AG20443 (cell line): ENCODE measurements around the gene NRXN3.
"Not testable (repeated sequence)": the region's sequence is repeated elsewhere in the genome, so short reads cannot be mapped to it uniquely, and the experiment has no call there.

Experiments
- DNase-seq: peaks from one replicate; pipeline ENCODE4 v3.0.0; 2012; ENCODE audit warnings: low spot score, mixed read lengths

The NRXN3 gene

GRCh38 chr14:78487573-78487972 lies 317.4 kb downstream of the NRXN3 start:
- not testable (repeated sequence) for DNase-seq

- DNase-seq, result no peak
Observed at GRCh38 chr14:78488938-78489337, 318.8 kb downstream of the NRXN3 start.

DNA sequence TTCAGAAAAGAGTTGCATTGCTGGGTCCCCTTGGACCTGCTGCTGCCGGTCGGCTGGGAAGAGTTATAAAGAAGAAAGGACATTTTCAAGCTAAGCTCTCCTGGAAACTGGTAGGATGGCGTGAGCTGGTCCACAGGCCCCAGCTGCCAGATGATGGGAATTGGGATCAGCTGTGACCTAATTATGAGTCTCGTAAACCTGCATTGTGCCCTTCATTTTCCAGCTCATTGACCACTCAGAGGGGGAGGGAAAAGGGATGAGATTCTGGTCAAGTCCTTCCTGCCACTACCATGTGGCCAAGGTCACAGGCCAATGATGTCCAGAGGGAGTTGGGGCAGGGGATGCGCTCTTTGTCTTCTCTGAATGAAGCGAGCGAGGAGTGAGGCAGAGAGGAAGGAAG lies 320.9 kb downstream of the NRXN3 start:
- no peak for DNase-seq

DNA sequence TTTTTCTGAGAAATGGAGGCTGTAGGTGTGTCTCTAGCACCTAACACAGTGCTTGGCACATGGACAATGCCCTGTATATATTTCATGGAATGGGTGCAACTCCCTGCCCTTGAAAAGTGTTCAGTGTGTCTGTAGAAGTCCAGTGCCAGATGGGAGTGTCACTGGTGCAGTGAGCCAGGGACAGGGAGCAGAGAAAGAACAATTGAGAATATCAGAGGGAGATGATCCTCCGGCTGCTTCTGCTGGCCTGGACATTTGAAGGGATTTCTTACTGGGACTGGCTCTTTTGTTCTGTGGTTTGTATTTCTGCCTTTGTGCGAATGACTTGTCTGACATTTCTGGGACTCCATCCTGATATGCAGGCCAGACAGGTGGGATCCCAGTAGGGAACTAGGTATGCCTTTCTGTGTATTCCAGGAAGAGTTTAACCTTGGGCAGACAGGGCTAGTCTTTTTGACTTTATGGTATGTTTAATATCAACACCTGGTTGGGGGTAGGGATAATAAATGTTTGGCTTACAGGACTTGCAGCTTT lies 328.0 kb downstream of the NRXN3 start:
- no peak for DNase-seq

- no peak for DNase-seq
Observed at GRCh38 chr14:78501909-78502308, 331.7 kb downstream of the NRXN3 start.

GRCh38 chr14:78508023-78508422 lies 337.9 kb downstream of the NRXN3 start:
- no peak for DNase-seq

- no peak for DNase-seq
Observed at GRCh38 chr14:78509516-78509915, 339.3 kb downstream of the NRXN3 start.

DNA sequence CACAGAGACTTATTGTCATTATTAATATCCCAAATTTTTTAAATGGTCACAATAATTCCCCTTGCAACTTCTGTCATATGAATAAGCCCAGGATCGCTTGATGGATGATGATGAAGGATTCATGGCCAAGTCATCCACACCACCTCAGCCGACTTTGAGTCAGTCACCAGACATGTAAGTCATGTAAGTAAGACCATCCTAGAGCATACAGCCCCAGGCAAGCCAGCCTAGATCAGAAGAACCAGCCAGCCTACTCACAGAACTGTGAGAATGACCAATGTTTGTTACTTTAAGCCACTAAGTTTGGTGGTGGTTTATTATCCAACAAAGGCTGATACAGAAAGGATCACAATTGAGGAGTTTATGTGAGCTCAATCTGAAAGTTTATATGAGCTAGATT lies 341.8 kb downstream of the NRXN3 start:
- no peak for DNase-seq

DNA sequence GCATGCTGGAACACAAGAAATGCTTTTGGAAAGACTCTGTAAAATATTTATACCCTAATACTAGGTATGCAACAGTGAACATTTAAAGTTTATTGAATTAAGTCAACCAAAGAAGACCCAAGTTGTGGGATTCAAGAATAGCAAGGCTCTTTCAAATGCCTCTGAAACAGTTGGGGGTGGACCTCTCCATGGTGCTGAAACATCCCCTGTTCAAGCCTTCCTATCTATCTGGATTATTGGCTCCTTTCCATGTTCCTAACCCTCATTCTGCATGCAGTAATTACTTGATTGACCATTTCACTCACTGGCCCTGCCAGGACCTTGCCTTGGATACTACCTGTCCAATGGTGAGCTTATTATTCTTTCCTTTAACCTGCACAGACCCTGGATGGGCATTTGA lies 349.7 kb downstream of the NRXN3 start:
- DNase-seq, result peak; percentile 8

- DNase-seq, result no peak
Observed at GRCh38 chr14:78524196-78524595, 354.0 kb downstream of the NRXN3 start.

- no peak for DNase-seq
Observed at GRCh38 chr14:78524766-78525165, 354.6 kb downstream of the NRXN3 start.

GRCh38 chr14:78530078-78530477 lies 359.9 kb downstream of the NRXN3 start:
- peak; percentile 13 for DNase-seq

DNA sequence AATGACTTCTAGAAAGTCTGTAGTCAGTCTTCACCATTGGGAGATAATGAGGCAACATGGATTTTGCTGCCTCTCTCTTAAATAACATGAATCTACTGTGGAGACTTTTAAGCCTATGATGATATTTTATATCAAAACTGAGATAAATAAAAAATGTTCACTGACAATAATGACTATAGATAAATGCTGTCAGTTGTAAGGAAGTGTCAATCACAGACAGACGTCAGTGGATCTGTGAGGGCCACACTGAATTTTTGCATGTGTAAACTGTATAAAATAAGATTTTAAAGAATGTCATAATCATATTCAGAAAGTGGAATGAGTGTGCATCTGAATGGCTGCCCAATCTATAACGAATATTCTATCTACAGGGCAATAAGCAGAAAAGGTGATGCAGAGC lies 364.0 kb downstream of the NRXN3 start:
- DNase-seq, result no peak

GRCh38 chr14:78535041-78535440 lies 364.9 kb downstream of the NRXN3 start:
- DNase-seq, result no peak

DNA sequence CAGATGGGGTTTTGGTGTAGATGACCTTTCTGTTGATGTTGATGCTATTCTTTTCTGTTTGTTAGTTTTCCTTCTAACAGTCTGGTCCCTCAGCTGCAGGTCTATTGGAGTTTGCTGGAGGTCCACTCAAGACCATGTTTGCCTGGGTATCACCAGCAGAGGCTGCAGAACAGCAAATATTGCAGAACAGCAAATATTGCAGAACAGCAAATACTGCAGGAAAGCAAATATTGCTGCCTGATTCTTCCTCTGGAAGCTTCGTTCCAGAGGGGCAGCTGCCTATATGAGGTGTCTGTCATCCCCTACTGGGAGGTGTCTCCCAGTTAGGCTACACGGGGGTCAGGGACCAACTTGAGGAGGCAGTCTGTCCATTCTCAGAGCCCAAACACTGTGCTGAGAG lies 371.6 kb downstream of the NRXN3 start:
- not testable (repeated sequence) for DNase-seq

DNA sequence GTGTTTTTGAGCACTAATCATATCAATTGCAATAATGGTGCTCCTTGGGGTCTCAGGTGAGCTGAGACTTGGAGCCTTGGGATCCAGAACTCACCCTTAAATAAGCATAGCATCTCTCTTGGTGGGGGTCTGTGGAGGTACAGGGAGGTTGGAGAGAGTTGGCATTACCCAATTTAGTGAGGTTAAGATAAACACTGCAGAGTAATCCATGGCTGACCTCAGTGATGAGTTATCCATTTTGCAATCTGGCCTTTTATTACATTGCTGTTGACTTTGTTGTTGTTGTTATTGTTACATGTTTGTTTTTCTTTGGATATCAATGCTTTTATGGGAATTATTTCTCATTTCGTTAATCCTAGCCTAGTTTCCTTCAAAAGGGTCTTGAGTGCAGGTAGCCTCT lies 373.3 kb downstream of the NRXN3 start:
- DNase-seq, result no peak

DNA sequence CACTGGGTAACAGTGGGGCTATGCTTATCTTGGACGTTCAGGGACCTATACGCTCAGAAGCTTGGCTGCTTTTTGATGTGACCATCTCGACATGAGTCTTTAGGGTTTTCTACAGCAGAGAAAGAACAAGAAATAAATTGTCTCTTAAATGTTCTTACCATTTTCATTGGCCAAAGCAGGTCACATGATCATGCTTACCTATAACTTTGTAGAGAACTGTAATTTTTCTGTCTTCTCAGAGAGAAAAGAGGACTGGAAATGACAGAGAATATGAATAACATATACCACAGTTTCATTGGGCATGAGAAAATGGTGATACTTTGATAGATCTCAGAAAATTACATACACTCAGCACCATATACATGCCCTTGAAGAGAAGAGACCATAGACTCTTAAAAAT lies 390.9 kb downstream of the NRXN3 start:
- DNase-seq, result no peak

DNA sequence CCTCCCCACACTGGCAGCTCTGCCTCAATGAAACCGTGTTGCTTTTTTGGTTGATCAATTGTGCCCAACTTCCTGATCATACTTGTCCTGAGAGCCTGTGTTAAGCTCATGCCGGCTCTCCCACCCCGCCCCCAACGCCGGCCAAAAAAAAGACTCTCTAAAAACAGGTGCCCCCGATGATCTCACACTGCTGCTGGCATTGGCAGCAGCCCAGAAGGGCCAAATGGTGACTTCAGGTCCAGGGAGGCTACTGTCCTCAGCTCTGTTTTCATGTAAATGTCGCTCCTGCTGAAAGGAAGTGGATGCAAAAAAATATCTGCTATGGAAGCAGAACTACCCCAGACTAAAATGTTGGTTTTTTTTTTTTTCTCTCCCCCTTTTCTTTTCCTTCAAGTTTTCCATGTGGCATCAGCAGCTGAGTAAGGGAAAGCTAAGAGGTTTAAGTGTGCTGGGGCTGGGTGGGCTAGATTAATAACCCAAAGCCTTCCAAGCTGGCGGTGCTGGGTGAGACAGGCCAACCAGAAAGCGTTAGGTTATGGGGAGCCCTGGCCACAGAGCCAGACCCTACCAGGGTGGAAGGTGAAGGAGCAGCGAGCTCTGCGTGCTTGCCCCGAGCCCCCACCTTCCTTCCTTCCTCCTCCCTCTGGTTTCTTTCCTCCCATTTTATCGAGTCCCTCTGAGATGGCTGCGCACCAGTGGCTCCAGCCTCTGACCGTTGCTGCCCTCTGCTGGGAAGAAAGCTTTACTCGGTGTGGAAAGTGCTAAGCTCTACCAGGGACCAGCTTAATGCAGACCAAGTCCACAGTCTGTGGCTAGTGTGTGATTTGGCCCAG lies 396.1 kb downstream of the NRXN3 start:
- DNase-seq, result peak; percentile 87

- DNase-seq, result no peak
Observed at GRCh38 chr14:78566859-78567172, 396.6 kb downstream of the NRXN3 start.

DNA sequence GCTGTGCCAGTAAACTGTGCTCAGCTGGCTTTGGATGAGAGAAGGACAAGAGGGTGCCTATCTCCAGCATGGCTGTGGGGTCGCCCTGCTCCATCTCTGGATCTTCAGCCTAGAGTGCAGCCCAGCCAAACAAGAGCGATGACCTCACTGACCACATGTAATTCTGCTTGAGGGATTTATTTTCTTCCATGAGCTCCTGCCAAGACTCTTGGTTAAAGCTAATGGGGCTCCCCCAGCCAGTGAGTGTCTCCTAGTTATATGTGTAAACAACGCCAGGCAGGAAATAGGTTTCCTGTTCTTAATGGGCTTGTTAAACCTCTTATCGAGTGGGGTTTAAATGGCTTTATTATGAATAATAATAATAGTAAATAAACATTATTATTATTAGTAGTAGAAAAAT lies 397.2 kb downstream of the NRXN3 start:
- DNase-seq, result peak; percentile 23

DNA sequence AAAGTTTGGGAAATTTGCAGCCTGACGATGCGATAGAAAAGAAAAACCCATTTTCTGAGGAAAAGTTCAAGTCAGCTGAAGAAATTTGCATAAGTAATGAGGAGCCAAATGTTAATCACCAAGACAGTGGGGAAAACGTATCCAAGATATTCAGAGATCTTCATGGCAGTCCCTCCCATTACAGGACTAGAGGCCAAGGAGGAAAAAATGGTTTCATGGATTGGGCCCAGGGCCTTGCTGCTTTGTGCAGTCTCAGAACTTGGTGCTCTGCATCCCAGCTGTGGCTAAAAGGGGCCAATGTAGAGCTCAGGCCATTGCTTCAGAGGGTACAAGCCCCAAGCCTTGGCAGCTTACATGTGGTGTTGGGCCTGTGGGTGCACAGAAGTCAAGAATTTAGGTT lies 403.6 kb downstream of the NRXN3 start:
- not testable (repeated sequence) for DNase-seq

DNA sequence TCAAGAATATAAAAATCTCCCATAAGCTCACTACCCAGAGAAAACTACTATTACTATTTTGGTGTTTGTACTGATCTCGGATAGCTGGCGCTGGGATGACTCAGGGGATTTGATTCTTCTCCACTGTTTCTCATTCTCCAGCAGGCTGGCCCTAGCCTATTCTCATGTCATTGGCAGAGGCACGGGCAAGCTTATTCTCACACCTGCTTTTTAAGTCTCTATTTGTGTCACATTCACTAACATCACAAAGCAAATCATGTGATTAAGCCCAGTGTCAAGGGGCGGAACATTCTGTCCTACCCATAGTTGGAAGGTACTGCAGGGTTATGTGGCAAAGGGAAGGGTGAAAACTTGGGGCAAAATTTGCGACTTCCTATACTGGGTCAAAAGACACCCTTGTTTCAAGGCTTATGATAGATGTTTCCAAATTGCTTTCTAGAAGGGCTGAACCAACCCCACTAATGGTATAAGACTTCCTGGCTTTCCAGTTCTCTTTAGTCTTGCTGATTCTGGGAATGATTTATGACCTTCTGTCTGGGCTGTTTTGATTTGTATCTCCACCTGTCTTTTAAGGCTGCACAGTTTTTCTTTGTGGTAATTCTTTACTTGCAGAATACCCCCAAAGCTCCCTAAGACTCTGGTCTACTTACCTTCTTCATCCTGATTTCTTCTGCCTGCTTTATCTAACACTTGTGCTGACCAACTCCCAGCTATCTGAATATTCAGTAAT lies 406.4 kb downstream of the NRXN3 start:
- DNase-seq, result no peak

DNA sequence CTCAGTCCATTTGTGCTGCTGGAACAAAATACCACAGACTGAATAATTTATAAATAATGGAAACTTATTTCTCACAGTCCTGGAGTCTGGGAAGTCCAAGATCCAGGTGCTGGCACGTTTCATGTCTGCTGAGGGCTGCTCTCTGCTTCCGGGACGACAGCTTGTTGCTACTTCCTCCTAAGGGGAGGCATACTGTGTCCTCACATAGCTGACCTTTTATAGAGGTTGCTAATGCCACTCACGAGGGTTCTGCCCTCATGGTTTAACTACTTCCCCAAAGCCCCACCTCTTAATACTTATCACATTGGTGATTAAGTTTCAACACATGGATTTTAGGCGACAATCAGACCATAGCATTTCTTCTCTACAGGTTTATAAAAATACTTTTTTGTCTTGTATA lies 411.1 kb downstream of the NRXN3 start:
- no peak for DNase-seq
